Activated naive CD4-positive, alpha-beta T cell treated with anti-CD3 and anti-CD28 coated beads, Interleukin-2, amount 10 ng/mL, durations not matched to agents 7 days and 5 days (primary cell): ENCODE measurements around the gene PACRG.
"Not testable (repeated sequence)": the region's sequence is repeated elsewhere in the genome, so short reads cannot be mapped to it uniquely, and the experiment has no call there.

ENCODE experiments used
- CTCF ChIA-PET: fragments of 350-600 bp; sonication (Branson Sonifier 250); formaldehyde crosslinking; loops from one replicate; lab custom pipeline; 2021; ENCODE audit warnings: antibody characterized with exemption; lab: Charles Lee
- DNase-seq: peaks from one replicate; pipeline ENCODE4 v3.0.0-alpha.2; 2020
- H3K27ac Mint-ChIP-seq: one replicate; pipeline ENCODE4 v1.8.0; 2021; ENCODE audit warnings: mild to moderate bottlenecking, moderate library complexity, mixed read lengths
- H3K27me3 Mint-ChIP-seq: one replicate; pipeline ENCODE4 v1.8.0; 2021; ENCODE audit warnings: mild to moderate bottlenecking, mixed read lengths
- H3K36me3 Mint-ChIP-seq: one replicate; pipeline ENCODE4 v1.8.0; 2021; ENCODE audit warnings: mixed read lengths
- H3K4me1 Mint-ChIP-seq: one replicate; pipeline ENCODE4 v1.8.0; 2021; ENCODE audit warnings: mixed read lengths
- H3K4me3 Mint-ChIP-seq: one replicate; pipeline ENCODE4 v1.8.0; 2021; ENCODE audit warnings: mild to moderate bottlenecking, moderate library complexity, mixed read lengths
- H3K9me3 Mint-ChIP-seq: one replicate; pipeline ENCODE4 v1.8.0; 2021; ENCODE audit warnings: mixed read lengths

PACRG gene

DNA sequence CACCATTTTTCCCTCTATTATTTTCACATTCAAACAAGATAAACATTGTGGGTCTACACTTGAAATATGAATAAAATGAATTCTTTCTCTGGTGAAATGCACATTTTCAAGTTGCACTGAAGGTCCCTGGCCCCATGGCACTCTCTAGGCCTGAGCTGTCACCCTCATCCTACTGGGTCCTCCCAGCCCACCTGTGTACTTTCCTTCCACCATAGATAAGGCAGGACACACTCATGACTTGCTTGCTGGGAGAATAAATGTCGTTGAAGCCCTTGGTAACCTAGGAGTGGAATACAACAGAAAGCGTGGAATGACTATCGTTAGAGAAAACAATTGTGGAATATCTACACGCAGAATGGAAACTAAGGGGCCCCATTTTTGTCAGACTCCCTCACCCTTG is 585.8 kb downstream of the PACRG start:
- Mint-ChIP-seq H3K36me3 (no peaks in the 10 kb centered on the region), H3K27me3 (peaks cover 8% of the 10 kb centered on the region), H3K27ac (no peak overlapping the region), H3K4me3 (no peak overlapping the region), H3K9me3 (no peaks in the 10 kb centered on the region), H3K4me1 (no peaks in the 10 kb centered on the region)
- no peak for DNase-seq
- CTCF ChIA-PET = no interaction called here

DNA sequence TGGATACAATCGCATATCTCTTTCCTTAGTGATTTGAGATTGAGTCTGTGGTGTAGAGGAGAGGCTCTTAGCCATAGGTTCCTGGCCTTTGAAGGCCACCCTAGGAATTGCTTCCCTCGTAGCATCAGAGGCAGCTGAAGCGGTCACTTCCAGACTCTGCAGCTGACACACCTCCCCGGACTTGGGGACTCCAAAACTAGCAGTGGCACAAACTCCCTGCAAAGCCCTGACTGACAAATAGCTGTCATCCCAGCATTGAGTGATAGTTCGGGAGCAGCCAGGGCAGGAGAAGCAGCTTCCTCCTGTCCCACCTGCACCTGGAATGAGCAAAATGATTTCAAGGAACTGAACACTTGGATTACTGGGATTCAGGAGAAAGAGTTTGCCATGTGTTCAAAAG is 586.2 kb downstream of the PACRG start:
- Mint-ChIP-seq H3K27ac (no peak overlapping the region), H3K4me3 (no peak overlapping the region), H3K9me3 (no peaks in the 10 kb centered on the region), H3K27me3 (peaks cover 8% of the 10 kb centered on the region), H3K36me3 (no peaks in the 10 kb centered on the region), H3K4me1 (no peaks in the 10 kb centered on the region)
- no peak for DNase-seq
- CTCF ChIA-PET = no interaction called here

DNA sequence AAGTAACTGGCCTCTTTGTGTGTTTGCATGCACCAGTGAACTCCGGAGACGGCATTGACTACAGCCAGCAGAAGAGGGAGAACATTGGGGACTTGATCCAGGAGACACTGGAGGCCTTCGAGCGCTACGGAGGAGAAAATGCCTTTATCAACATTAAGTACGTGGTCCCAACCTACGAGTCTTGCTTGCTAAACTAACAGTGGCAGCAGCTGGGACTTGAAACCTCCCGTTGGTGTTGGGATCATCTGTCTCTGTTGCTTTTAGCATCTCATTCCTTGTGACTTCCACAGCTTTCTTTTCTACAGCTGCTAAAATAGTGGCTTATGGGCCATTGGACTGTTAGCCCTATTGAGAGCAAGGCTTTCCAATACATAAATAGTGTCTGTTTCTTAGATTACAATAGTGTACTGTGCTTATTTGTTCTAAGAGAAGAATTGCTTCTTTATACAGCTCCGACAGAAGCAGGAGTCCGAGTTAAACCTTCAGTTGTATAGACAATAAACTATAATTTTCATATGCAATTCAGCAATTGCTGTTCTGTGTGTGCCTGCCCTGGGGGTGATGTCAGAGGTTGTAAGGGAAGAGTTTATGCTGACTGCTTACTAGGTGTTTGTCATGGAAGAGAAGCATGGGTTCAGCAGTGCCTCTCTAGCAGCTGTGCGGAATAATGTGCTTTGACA is 587.2 kb downstream of the PACRG start:
- CTCF ChIA-PET = no interaction called here
- DNase-seq = no peak
- H3K36me3 Mint-ChIP-seq = no peaks in the 10 kb centered on the region

DNA sequence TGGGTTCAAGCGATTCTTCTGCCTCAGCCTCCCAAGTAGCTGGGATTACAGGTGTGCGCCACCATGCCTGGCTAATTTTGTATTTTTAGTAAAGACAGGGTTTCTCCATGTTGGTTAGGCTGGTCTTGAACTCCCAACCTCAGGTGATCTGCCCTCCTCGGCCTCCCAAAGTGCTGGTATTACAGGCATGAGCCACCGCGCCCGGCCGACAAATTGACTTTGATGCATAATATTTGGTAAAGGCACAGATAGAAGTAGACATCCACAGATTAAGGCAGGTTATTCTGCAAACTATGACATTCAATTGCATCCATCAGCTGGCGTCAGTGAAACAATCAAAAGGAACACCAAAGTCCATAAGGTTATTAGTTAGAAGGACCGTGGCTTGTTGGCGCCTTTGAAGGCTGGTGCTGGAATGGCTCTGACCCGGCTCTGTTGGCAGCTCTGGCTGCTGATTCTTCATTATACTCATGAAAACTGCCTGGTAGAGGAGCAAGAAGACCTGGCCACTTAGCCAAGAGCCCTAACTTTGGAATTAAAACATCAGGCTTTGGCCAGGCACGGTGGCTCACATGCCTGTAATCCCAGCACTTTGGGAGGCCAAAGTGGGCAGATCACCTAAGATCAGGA is 589.2 kb downstream of the PACRG start:
- DNase-seq, H3K4me3 Mint-ChIP-seq, CTCF ChIA-PET, H3K4me1 Mint-ChIP-seq, H3K27ac Mint-ChIP-seq, H3K27me3 Mint-ChIP-seq, H3K36me3 Mint-ChIP-seq, H3K9me3 Mint-ChIP-seq: not testable (repeated sequence)

More for the DNA sequence above, 587.2 kb downstream of the PACRG start:
- Mint-ChIP-seq H3K27ac (no peak overlapping the region), H3K4me3 (no peak overlapping the region), H3K4me1 (no peaks in the 10 kb centered on the region), H3K9me3 (no peaks in the 10 kb centered on the region), H3K27me3 (peaks cover 8% of the 10 kb centered on the region)

DNA sequence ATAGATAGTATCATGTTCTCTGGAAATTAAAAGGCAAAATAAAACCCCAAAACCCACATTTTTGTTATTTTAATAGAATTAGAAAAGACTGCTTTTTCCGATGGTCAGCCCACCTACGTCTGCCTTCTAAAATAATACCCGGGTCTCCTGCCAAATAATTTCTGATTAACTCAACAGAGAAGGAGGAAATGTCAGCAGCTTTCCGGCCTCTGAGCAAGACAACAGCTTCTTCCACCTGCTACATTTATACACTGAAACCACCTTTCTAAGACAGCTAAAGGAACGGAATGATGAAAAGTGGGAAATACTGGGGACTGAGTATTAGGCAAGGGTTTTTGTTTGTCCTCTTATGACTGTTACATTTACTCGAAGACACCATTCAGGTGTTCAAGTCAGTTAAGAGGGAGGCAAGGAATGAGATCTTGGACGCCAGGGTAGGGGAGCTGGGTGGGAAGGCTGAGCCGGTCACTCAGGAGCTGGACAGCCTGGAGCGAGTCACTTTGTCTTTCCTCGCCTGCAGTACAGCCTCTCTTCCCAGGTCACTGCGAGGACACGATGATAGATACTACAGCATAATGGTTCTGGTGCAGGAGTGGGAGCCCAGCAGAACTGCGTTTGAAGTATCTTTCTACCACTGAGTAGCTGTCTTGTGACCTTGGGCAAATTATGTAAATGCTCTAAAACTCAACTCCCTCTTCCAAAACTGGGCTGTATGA is 590.5 kb downstream of the PACRG start:
- DNase-seq = no peak
- Mint-ChIP-seq H3K9me3 (no peaks in the 10 kb centered on the region), H3K27me3 (no peaks in the 10 kb centered on the region), H3K4me1 (no peaks in the 10 kb centered on the region), H3K4me3 (no peak overlapping the region), H3K36me3 (no peaks in the 10 kb centered on the region), H3K27ac (no peak overlapping the region)
- CTCF ChIA-PET = no interaction called here

DNA sequence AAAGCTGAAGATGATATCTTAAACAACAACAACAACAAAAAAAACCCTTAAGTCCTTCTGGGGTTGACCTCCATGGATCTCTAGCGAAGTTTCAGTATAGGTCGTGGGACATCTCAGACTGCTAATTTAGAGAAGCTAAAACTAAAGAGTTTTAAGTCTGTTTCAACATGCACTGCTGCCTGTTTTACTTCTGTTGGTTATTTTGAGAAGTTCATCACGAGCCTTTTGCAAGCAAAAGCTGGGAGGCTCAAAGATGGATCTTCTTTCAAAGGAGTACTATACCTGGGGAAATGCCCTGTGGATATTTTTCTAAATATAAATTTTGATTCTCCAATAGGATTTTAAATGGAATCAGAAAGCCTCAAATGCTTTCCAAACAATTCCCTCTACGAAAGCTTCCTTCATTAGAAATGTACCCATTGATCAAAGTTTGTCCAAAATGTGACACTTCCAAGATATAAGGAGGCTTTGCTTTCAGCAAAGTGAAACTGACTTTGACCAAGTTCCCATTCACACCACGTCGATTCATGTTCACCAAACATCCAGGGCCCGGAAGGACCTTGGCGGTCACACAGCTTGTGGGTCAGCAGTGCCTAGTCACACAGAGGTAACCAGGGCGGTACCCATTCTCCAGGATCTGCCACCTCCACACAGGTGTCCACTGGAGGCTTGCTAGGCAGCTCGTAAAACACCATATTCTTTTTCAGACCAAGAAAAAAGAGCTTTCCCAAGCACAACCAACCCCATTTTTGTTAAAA is 592.0 kb downstream of the PACRG start:
- H3K4me1 Mint-ChIP-seq = no peaks in the 10 kb centered on the region

DNA sequence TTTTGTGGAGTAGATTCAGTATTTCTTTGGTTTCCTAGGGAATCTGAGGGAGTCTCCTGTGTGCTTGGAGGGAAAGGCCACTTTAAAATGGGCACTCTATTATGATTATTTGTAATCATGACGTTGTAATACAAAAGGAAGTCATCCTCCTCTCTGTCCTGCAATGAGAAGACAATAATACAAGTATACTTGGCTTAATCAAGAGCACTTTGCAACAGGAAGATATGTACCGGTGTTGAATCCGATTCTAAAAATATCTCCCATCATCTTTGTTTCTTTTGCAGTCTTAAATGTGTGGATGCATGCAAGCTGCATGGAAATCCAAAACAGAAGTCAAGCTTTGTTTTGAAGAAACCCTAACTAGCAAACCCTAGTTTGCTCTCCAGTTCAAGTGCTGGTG is 592.6 kb downstream of the PACRG start:
- peaks cover 5% of the 10 kb centered on the region for H3K27me3 Mint-ChIP-seq
- DNase-seq = no peak
- CTCF ChIA-PET = no interaction called here
- H3K9me3 Mint-ChIP-seq = no peaks in the 10 kb centered on the region
- H3K36me3 Mint-ChIP-seq = no peaks in the 10 kb centered on the region
- no peak overlapping the region for H3K27ac Mint-ChIP-seq
- no peaks in the 10 kb centered on the region for H3K4me1 Mint-ChIP-seq
- H3K4me3 Mint-ChIP-seq = no peak overlapping the region

More for the DNA sequence above, 592.0 kb downstream of the PACRG start:
- H3K9me3 Mint-ChIP-seq = no peaks in the 10 kb centered on the region
- H3K27me3 Mint-ChIP-seq = peaks cover under 1% of the 10 kb centered on the region
- H3K36me3 Mint-ChIP-seq = no peaks in the 10 kb centered on the region
- no peak for DNase-seq
- no peak overlapping the region for H3K4me3 Mint-ChIP-seq
- H3K27ac Mint-ChIP-seq = no peak overlapping the region
- CTCF ChIA-PET = no interaction called here

DNA sequence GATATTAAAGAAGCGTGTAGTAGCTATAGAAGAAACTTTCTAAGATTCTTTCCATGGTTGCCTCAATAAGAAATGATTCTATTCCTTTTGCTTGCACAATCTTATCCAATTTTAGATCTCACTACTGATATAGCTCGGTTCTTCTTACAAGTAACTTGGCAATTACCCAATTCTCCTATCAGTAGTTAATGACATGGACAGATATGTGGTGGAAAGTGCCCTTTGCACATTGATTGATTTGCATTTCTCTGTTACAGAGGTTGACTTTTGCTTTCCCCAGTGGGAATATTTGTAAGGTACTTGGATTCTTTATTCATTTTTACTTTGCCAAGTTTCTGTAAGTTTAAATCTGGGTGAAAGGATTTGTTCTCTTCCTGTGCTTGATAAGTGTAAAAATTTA is 593.0 kb downstream of the PACRG start:
- H3K4me1 Mint-ChIP-seq = no peaks in the 10 kb centered on the region
- DNase-seq = no peak
- no peaks in the 10 kb centered on the region for H3K36me3 Mint-ChIP-seq
- no peak overlapping the region for H3K27ac Mint-ChIP-seq
- H3K27me3 Mint-ChIP-seq = peaks cover 5% of the 10 kb centered on the region
- H3K9me3 Mint-ChIP-seq = no peaks in the 10 kb centered on the region
- no peak overlapping the region for H3K4me3 Mint-ChIP-seq
- CTCF ChIA-PET = no interaction called here

DNA sequence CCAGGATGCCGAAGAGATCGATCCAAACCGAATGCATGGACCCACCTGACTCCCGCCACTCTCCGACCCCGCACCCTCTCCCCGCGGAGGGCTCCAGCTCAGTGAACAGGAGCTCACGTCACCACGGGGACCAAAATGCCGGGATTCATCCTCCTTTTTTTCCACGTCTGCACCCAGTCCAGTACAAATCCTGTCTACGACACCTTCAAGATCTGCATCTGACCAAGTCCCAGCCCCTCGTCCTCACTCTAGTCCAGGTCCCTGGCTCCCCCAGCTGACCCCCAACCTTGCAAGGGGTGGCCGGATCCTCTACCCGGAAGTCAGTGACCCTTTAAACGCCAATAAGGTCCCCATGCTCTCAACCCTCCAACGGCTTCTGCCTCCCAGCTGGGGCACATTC is 593.9 kb downstream of the PACRG start:
- no peaks in the 10 kb centered on the region for H3K4me1 Mint-ChIP-seq
- no peaks in the 10 kb centered on the region for H3K36me3 Mint-ChIP-seq
- CTCF ChIA-PET = no interaction called here
- no peak overlapping the region for H3K27ac Mint-ChIP-seq
- no peak for DNase-seq
- H3K9me3 Mint-ChIP-seq = no peaks in the 10 kb centered on the region
- no peak overlapping the region for H3K4me3 Mint-ChIP-seq
- H3K27me3 Mint-ChIP-seq = peaks cover 5% of the 10 kb centered on the region

DNA sequence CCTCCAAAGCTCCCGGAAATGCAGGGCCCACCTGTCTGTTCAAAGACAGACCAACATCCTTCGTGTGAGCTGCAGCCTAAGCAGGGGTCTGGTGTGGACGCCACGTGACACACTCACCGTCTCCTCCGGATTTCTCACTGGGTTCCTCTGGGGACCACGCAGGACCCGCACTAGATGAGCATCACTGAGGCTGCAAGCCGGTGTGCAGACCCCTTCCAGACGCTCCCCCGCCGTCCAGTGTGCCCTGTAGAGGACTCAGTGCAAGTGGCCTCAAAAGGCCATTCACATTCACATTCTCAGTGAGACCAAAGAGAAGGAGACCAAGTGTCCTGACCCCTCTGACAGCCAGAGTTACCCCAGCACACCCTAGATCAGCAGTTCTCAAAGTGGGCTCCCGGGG is 595.5 kb downstream of the PACRG start:
- no peak for DNase-seq
- Mint-ChIP-seq H3K36me3 (no peaks in the 10 kb centered on the region), H3K9me3 (no peaks in the 10 kb centered on the region), H3K4me1 (no peaks in the 10 kb centered on the region), H3K27me3 (peaks cover 5% of the 10 kb centered on the region), H3K27ac (no peak overlapping the region), H3K4me3 (no peak overlapping the region)
- CTCF ChIA-PET = no interaction called here

DNA sequence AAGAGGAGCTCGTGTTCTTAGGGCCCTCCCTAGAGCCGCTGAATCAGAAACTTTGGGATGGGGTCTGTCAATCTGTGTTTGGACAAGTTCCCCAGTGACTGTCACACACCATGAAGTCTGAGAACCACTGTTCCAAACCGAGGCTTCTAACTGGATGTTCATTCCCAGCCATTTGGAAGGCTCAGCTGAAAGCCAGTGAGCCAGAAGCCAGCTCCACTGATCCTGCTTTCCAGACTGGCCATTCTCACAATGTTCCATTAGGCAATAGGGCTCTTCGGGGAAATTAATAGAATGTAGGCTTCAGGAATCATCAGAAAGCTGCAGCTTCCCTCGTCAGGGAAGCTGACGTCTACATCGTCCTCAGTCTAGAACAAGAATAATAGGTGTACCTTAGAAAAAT is 595.9 kb downstream of the PACRG start:
- no peak for DNase-seq
- Mint-ChIP-seq H3K4me1 (no peaks in the 10 kb centered on the region), H3K36me3 (no peaks in the 10 kb centered on the region)

DNA sequence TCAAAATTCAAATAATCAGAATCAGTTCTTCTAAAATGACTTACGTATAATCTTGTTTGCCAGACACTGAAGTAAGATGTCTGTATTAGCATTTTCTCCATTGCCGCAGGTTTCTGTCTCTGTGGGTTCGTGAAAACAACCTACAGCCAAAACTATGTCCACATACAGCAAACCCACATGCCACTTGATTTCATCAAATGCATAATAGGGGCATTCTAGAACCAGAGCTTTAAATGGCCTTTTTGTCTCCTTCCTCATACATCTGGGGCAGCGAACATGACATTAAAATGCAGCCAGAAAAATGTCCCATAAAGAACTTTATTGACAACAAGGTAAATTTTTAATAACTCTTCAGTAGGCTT is 596.5 kb downstream of the PACRG start:
- Mint-ChIP-seq H3K4me1 (no peaks in the 10 kb centered on the region), H3K27ac (no peak overlapping the region), H3K9me3 (no peaks in the 10 kb centered on the region), H3K27me3 (peaks cover 5% of the 10 kb centered on the region), H3K4me3 (no peak overlapping the region), H3K36me3 (no peaks in the 10 kb centered on the region)
- CTCF ChIA-PET = no interaction called here
- no peak for DNase-seq

More for the DNA sequence above, 595.9 kb downstream of the PACRG start:
- Mint-ChIP-seq H3K4me3 (no peak overlapping the region), H3K27ac (no peak overlapping the region), H3K27me3 (peaks cover 5% of the 10 kb centered on the region), H3K9me3 (no peaks in the 10 kb centered on the region)
- CTCF ChIA-PET = no interaction called here

DNA sequence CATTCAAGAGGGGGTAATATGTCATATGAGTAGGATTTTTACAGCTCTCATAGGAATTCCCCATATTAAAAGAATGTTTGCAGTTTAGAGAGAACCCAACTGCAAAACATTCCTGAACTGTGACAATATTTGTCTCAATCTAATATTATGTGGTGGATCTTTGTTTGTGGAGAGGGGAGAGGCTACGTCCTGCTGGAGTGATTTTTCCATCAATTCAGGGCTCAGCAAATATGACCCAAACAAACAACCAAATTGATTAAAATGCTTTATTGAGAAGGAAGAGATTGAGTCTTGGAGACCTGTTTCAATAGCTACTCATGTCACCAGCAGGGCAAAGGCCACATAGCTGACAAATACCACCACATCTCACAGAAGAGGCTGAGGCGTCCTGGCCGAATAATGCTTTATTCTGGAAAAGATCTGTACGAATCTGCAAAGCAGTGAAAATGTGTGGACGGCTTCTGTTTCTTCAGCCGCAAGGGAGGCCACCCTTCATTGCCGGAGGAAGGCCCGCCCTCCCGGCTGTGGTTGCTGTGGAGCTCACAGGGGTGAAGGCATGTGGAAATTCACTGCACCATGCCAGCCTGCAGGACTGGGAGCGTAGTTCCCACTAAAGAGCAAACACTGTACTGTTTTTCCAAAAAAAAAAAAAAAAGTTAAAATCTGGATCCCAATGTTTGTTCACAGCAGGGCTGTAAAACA is 597.1 kb downstream of the PACRG start:
- Mint-ChIP-seq H3K9me3 (no peaks in the 10 kb centered on the region), H3K36me3 (no peaks in the 10 kb centered on the region), H3K4me1 (no peaks in the 10 kb centered on the region), H3K4me3 (no peak overlapping the region), H3K27ac (no peak overlapping the region), H3K27me3 (peaks cover 5% of the 10 kb centered on the region)
- no peak for DNase-seq
- CTCF ChIA-PET = no interaction called here

DNA sequence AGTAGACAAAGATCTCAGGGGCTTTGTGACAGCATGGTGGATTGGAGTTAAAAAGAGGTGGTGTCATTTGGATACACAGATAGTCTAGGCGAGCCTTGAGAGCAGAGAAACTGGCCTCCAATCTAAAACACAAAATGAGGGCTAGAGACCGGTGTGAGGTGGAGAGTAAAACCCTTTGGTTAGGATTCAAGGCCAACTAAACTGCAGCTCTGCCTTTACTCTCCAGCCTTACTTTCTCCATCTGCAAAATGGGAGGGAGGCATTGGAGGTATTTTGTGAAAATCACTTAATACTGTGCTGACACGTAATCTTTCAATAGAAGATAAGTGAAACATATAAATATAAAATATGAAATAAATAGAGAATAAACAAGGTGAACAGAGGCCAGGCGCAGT is 597.6 kb downstream of the PACRG start:
- peaks cover 5% of the 10 kb centered on the region for H3K27me3 Mint-ChIP-seq
- CTCF ChIA-PET = no interaction called here

More for the DNA sequence above, 597.6 kb downstream of the PACRG start:
- Mint-ChIP-seq H3K27ac (no peak overlapping the region), H3K4me1 (no peaks in the 10 kb centered on the region), H3K9me3 (no peaks in the 10 kb centered on the region), H3K4me3 (no peak overlapping the region), H3K36me3 (no peaks in the 10 kb centered on the region)
- no peak for DNase-seq
